SH-SY5Y (cell line): ENCODE data around the gene ACTC1.

Source experiments
- GATA2 ChIP-seq: IDR thresholded peaks from 2 replicates; pipeline ENCODE4 v1.6.1; 2011; ENCODE audit warnings: mild to moderate bottlenecking, low read depth, low read length
- GATA3 ChIP-seq: IDR thresholded peaks from 2 replicates; pipeline ENCODE4 v1.6.1; 2011; ENCODE audit warnings: low read depth, mild to moderate bottlenecking, low read length, moderate library complexity

- TF ChIP-seq GATA2 (no peak), GATA3 (no peak)
These were observed 14.6 kb downstream of the ACTC1 start for GRCh38 chr15:34780725-34781124.
